Fibroblast of skin of right quadriceps (primary cell): ENCODE measurements around the gene PRICKLE1.
"Not testable (repeated sequence)": the region's sequence is repeated elsewhere in the genome, so short reads cannot be mapped to it uniquely, and the experiment has no call there.

Source experiments
- DNase-seq: peaks from one replicate; pipeline ENCODE4 v3.0.0-alpha.2; 2013

PRICKLE1 gene

DNA sequence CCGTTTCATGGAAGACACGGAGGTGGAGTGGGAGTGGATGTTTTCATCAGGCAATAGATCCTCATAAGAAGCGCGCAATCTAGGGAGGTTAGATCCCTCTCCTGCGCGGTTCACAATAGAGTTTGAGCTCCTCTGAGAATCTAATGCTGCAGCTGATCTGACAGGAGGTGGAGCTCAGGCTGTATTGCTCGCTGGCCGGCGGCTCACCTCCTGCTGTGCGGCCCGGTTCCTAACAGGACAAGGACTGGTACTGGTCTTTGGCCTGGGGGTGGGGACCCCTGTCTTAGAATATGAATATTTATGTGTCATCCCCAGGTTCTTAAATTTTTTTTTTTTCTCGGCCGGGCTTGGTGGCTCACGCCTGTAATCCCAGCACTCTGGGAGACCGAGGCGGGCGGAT is 36.7 kb downstream of the PRICKLE1 start:
- DNase-seq: no peak

DNA sequence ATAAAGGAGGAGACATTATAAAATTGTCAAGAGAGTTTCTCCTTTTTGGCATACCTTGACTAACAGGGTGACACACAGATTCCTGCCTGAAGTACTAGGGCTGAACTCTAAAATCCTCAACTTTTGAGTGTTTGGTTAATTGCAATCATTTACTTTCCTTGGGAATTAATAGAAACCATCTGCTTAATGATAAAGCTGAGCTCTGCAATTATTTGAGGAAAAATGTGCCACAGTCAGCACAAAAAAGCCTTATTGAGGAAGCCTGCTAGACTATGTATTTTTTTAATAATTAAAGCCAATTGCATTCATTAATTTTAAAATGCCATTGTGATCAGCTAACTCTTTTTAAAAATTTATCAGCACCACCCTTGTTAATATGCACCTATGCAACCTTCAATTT is 38.7 kb downstream of the PRICKLE1 start:
- no peak for DNase-seq

DNA sequence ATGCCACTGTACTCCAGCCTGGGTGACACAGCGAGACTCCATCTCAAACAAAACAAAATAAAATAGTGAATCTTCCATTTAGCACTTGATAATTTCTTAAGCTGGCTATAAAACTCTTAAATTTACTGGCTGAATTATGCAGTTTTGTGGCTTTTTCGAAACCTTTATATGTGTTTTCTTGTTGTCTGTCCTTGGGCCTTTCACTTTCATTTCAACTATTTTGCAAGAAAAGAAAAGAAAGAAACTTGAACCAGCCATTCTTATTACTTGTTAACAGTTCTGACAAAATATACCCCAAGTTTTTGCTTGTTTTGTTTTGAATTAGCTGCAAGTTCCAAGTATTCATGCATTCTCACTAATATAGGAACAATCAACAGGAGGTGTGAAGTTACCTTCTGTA is 42.8 kb downstream of the PRICKLE1 start:
- DNase-seq: no peak

DNA sequence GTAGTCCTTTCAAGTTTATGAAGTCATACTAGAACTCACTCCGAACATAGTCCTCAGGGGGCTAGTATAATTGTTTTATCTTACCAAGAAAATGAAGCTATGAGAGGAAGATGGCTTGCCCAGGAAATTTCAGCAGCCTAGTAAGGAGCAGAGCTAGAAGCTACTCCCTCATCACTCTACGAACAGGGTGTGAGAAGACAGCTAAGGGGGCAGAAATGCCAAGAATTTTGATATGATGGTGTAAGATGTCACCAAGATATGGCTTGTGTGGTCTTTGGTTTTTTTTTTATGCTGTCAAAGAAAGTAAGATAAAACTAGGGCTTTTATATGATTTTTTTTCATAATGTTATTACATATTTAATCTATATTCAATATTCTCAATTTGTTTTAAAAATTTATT is 47.6 kb downstream of the PRICKLE1 start:
- no peak for DNase-seq

DNA sequence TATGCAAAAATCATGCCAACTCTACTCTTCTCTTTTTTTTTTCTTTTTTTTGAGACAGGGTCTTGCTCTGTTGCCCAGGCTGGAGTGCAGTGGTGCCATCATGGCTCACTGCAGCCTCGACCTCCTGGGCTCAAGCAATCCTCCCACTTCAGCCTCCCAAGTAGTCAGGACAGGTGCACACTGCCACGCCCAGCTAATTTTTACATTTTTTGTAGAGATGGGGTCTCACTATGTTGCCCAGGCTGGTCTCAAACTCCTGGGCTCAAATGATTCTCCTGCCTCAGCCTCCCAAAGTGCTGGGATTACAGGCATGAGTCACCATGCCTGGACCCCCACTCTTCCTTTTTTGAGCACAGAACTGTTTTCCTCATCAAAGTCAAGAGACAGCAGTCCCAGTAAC is 48.2 kb downstream of the PRICKLE1 start:
- DNase-seq: not testable (repeated sequence)

DNA sequence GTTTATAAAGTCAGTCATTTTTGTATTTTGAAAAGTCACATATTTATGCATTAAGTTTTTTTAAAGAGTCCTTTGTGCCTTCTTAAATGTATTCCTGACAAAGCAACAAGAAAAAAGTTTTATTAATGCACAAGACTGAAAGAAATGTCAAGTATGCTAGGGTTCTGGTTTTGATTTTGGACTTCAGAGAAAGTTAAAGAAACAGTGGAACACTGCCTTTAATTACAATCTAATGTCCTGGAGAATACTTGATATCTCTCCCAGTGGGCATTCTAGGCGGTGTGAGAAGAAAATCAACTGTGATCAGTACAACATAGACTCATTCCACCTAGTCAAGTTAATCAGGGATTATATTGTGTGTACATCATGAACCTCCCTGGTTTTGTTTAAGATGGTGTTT is 49.9 kb downstream of the PRICKLE1 start:
- no peak for DNase-seq

DNA sequence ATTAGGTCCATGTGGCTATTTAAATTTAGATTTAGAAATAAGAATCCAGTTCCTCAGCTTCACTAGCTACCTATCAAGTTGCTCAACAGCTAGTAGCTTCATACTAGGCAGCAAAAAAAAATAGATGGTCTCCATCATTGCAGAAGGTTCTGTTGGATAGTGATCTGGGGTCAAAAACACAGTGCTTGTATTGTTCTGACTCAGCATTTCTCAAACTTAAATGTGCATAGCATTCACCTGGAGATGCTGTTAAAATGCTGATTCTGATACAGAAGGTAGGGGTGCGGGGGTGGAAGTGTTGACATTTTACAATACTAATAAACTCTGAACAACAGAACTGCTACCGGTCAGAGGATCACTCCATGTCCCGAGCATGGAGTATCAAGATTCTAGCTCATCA is 51.3 kb downstream of the PRICKLE1 start:
- no peak for DNase-seq

DNA sequence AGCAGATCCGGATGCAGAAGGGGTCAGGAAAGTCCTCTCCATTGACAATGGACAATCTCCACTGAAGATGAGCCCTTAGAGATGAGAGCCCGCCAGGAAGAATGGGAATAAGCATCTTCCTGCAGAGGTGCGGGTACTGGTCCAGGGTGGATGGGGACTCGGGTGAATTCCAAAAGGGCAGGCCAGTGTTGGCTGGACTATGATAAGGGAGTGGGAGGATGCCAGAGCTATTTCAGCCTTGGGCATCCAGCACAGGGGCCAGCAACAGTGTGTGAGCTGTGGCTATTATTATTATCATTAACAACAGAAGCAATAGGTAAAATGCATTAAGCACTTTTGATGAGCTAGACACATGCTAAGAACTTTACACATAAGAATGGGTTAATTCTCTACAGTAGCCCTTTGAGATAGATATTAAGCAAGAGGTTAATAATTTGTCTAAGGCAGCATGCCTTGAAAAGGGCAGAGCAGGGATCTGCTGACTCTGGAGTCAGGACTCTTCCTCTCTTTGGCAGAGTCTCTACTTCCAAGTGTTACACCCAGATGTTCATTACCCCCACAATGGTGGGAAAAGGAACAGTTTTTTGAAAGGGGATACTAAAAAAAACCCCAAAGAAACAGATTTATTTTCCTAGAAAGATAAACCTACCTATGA is 55.2 kb downstream of the PRICKLE1 start:
- DNase-seq: no peak

DNA sequence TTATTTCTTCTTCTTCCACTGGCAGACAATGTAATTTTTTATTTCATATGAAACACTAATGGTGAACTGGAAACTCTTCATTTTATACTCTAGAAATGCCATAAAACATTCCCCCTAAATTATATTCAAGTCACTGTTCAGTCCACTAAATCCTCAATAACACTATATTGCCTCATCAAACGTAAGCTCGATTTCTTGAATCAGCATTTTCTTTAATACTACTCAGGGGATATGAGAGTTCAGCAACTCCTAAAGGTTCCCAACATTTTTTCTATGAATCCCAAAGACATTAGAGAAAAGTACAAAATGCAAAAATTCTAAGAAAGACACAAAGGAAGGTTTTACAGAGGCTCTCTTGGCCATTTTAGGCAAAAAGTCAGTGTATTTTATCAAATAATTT is 59.3 kb downstream of the PRICKLE1 start:
- DNase-seq: no peak

DNA sequence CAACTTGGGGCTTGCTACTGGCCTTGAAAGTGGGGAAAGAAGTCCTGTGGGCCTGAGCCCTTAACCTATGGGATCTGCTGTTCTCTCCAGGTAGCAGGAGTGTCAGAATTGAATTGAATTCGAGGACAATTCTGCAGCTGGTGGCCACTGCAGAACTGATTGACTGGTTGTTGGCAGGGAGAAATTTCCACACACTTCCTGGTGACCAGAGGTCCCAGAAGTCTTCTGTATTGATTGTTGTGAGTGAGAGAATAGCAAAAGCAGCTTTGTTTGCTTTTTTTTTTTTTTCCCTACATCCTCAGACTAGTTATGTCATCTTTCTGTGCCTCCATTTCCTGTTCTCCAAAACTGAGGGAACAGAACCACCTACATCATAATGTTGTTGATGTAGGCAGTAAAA is 64.1 kb downstream of the PRICKLE1 start:
- DNase-seq: no peak

DNA sequence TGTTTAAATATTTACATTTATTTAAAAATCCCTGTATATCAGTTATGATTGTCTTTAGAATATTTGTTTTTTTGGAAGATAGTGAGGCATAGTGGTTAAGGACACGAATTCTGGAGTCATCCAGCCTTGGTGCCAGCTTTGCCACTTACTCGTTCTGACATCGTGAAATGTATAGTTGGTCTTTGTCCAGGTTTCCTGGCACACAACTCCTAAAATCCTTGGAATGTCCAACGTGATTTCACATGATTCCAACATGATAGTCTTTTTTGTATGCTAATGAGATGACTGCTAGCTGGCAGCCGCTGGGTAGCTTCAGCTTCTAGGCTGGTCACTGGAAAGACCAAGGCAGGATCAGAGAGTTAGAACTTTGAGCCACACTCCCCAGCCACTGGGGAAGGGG is 64.8 kb downstream of the PRICKLE1 start:
- no peak for DNase-seq

DNA sequence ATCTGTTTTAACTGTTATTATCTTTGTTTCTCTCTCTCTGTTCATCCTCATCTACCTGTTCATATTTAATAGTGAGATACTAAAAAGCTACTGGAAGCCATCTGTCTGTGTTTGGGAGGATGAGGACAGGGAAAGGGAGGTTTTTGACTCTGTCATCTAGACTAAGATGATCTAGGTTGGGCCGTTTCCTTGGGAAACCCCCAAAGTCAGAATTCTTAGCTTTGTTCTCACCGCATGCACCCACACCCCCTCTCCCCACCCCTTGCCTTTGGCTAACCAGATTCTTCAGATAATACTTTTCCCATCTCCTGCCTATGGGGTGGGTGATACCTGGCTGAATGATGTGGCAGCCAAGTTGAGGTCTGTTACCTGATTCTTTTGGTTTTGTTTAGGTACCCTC is 73.0 kb downstream of the PRICKLE1 start:
- DNase-seq: no peak

DNA sequence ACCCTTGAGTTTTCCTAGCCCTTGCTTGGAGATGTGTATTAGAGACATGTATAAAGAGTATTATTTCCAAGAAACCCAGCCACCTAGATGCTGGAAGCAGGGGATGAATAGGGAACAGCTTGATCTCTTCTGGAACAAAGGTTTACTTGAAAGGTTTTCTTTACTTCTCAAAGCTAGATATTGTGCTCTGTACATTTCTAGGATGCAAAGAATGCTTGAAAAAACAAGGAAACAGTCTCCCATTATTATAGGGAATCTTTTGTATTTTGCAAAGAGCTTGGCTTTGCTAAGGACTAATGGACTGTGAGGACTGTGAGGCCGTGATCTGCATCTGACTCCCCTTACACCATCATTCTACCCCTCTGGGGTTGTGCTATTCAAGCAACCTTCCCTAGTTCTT is 77.9 kb downstream of the PRICKLE1 start:
- no peak for DNase-seq

DNA sequence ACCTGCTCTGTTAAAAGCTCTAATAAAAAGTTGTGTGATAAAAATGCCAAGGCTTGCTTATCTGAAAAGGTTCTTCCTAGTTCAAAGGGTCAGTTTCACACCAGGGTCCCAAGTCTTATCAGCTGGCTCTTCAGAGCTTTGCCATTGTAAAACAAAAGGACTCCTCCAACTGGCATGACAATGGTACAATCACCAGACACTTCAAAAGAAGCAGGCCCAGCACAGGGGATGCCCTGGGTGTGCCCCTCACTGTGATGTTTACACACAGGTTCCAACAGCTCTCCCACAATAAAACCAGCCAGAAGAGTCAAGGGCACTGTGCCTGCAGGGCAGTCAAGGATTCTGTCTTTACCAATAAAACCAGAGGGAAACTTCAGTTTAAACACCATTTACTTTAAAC is 78.7 kb downstream of the PRICKLE1 start:
- no peak for DNase-seq

DNA sequence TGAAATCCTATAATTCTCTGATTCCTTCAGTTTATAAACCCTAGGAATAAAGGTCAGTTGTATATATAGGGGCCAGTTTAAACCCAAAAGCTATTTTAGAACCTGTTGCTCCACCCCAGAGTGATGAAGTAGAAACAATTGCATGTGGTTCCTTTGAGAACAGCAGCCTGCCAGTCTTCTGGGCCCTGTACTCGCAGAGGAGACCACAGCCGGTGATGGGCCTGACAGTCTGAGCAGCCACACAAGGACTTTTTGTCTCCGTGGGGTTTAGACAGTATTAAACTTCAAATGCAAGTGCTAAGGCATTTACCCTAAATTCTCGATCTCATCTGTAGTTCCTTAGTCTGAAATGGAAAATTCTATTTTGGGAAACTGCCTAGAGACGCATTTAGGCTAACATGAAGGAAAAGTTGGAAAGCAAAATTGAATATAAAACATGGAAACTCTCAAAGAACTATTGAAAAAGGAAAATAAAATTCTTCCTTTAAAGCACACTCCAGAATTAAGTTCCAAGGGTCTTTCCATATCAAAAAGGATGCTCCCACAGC is 80.6 kb downstream of the PRICKLE1 start:
- no peak for DNase-seq

DNA sequence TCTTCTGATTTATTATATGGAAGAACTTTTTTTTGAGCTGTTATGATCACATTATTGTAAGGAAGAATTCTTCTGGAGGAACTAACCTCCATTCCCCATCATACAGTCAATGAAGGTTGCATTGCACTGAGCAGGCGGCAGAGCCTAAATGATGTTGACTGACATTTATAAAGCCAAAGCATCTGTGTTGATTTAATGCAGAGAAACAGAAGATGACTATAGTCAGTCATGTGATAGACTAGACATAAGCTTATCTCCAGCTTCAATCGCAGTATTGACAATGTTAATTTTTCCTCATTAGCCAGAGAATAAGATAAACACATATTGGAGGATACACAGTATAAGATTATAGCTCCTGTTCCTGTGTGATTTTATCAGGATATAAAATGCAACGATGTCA is 82.0 kb downstream of the PRICKLE1 start:
- no peak for DNase-seq

DNA sequence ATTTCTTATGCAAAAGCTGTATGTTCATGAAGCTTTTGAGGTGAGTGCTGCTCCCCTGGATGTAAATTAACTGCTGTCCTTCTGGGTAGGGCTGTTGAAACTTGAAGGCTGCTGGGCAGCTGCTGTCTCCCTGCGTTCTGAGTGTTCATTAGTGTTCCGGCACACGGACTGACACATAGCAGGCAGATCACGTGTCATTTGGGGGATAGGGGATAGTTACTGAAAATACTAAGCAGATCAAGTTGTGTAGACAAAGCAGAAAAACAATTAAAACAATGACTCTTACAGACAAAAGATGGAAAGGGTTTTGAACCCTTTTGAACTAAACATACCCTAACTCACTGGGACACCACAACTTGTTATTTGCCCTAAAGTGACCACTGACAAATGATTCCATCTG is 82.5 kb downstream of the PRICKLE1 start:
- DNase-seq: no peak

DNA sequence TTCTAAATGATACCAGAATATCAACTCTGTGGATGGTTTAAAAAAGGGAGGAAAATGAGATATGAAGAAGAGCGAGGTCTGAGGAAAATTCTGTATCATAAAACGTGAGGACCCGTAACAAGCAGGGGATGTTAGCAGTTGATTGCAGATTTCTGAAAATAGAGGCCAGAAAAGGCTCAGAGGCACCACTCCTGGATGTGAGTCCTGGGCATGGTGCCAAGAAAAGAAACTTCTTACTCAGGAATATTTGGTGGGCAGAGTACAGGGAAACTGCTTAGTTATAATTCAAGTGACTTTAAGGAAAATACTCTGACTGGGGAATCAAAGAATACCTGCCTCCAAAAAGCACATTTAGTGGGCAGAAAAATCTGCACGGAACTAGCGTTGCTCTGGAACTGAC is 85.5 kb downstream of the PRICKLE1 start:
- DNase-seq: peak; percentile 34

DNA sequence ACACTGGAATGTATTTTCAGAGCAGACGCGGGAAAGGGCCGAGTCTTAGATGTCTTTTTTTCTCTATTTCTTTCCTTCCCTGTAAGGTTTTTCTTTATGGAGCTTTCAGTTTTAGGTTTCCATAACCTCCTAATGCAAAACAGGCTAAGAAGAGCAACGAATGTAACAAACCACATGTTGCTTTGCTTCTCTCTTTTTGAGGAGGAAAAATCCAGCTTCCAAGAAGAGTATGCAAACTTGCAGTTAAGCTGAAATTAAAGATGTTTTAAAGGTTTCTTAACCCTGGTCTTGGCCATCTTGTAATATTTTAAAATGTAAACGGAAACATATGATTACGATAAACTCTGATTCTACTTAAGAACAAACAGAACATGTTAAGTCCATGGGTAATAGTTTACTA is 86.9 kb downstream of the PRICKLE1 start:
- DNase-seq: no peak

DNA sequence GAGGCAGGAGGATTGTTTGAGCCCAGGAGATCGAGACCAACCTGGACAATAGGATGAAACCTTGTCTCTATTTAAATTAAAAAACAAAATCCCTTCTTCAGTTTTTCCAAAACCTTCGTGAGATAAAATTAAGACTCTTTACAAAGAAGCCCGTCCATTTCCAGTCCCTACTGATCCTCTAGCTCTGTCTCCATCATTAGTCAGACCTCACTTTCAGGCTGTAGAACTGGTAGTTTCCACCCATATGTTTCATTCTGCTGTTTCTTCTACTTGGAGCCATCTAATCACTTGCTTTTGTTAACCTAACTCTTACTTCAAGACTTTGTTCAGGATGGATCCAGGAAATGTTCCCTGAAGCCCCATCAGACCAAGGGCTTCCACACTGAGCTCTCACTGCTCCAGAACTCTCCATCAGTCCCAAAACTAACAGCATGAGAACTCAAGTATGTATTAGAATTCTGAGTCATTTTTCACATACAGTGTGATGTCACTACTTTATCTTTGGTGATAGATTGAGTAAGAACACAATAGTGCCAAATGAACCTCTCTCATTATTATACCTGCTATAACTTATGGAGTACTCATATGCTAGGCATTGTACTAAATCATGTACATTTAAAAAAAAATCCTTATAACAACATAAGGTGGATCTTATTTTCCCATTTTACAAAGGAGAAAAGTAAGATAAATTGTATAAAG is 90.8 kb downstream of the PRICKLE1 start:
- DNase-seq: no peak

DNA sequence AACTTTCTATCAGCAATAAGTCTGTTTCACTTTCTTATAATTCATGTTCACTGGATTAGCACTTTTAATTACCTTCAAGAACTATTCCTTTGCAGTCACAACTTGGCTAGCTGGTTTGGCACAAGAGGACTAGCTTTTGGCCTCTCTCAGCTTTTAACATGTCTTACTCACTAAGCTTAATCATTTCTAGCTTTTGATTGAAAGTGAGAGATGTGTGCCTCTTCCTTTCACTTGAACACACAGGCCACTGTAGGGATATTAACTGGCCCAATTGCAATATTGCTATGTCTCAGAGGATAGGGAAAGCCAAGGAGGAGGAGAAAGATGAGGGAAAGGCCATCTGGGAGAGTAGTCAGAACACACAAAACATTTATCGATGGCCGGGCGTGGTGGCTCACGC is 92.7 kb downstream of the PRICKLE1 start:
- DNase-seq: no peak

DNA sequence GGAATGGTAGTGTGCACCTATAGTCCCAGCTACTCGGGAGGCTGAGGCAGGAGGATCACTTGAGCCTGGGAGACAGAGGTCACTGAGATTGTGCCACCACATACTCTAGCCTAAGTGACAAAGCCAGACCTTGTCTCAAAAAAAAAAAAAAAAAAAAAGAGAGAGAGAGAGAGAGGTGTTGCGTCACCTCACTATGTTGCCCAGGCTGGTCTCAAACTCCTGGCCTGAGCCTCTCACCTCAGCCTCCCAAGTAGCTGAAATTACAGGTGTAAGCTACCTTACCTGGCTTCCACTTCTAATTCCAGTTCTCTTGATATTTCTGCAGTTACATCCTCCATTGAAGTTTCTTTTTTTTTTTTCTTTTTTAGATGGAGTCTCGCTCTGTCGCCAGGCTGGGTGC is 94.3 kb downstream of the PRICKLE1 start:
- DNase-seq: no peak

DNA sequence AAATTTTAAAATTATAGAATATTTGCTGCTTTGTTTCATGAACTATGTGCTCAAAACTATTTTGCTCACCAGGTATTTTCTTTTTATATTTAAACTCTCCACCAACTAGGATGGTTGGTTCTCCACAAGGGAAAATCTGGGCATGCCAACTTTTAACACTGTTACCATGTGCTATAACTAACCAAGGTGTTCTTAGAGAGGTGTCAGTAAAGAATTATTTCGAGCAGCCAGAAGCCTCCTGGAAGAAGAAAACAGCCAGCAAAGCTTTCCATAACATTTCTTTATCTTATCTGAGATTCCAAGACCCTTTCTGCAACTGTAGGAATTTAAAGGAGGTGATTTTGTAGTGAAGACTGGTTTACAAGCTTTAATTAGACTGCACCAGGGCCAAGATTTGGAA is 97.3 kb downstream of the PRICKLE1 start:
- DNase-seq: no peak

DNA sequence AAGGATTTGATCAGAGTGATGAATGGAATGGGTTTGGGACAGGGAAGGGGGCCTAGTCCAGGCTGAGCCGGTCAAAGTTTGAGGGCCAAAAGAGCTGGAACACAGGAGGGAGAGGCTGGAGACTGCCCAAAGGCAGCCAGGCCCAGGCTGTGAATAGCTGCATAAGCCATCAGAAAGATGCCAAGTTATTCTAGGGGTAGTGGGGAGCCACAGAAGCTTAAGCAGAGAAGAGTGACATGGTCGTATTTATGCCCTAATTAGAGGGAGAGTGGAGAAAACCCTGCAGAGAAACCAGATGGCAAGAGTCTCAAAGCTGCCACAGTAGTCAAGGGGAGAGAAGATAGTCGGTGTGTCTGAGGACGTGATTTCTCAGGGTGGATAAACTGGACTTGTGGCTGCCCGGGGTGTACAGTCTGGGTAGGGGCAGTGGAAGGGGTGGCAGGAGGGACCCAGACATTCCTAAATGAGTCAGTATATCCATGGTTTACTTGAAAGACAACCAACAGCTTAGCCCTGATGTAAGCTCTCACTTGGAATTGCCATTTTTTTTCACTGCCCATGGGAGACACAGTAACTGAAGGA is 99.2 kb downstream of the PRICKLE1 start:
- DNase-seq: no peak
